OCI-LY7 (cell line): ENCODE data around the gene POC1A. TPM values are rescaled to one million over a fixed set of nuclear protein-coding genes. Genes with fewer than 3 reads are reported as not detected.

Experiments
- BruUV-seq: library from RNA; stranded (reverse); fragments of 400-500 nt; replicated peaks from 2 replicates; lab custom pipeline; 2021; lab: Mats Ljungman, UMichigan
- CTCF ChIA-PET: fragments of 300-600 bp; sonication (Branson Sonifier 250); formaldehyde crosslinking; loops from one replicate; lab custom pipeline; 2022; ENCODE audit warnings: antibody characterized with exemption; ENCODE audit not compliant: unreplicated experiment; lab: Charles Lee
- POLR2A ChIA-PET: fragments of 300-600 bp; sonication (Branson Sonifier 250); formaldehyde crosslinking; loops from one replicate; lab custom pipeline; 2022; ENCODE audit warnings: antibody characterized with exemption; lab: Charles Lee
- DNase-seq: peaks from one replicate; pipeline ENCODE4 v3.0.0-alpha.2; 2015; ENCODE audit warnings: low spot score
- H2AFZ ChIP-seq: fragments of 200-600 bp; sonication (generic), shearing (Covaris generic); 2 replicates; pipeline ENCODE4 v1.6.1; 2014; ENCODE audit warnings: mild to moderate bottlenecking, antibody characterized with exemption, low read length, moderate library complexity
- H3K27ac ChIP-seq: fragments of 200-600 bp; sonication (generic); 2 replicates; pipeline ENCODE4 v1.5.1; 2014; ENCODE audit warnings: mixed run types, low read depth, mild to moderate bottlenecking, moderate library complexity, low read length, inconsistent platforms; ENCODE audit not compliant: poor library complexity, severe bottlenecking
- H3K36me3 ChIP-seq: fragments of 200-600 bp; sonication (generic); 2 replicates; pipeline ENCODE4 v1.6.1; 2014; ENCODE audit warnings: mild to moderate bottlenecking, antibody characterized with exemption, low read length, moderate library complexity, mixed read lengths; ENCODE audit not compliant: insufficient read depth
- H3K4me1 ChIP-seq: fragments of 200-600 bp; sonication (generic); 2 replicates; pipeline ENCODE4 v1.5.1; 2014; ENCODE audit warnings: mild to moderate bottlenecking, low read length; ENCODE audit not compliant: insufficient read depth, poor library complexity, severe bottlenecking
- H3K4me2 ChIP-seq: fragments of 200-600 bp; sonication (generic); 2 replicates; pipeline ENCODE4 v1.6.1; 2014; ENCODE audit warnings: mild to moderate bottlenecking, low read length
- H3K4me3 ChIP-seq: fragments of 200-600 bp; sonication (generic); 2 replicates; pipeline ENCODE4 v1.5.1; 2014; ENCODE audit warnings: mild to moderate bottlenecking, low read depth, low read length; ENCODE audit not compliant: poor library complexity, severe bottlenecking
- H3K79me2 ChIP-seq: fragments of 200-600 bp; sonication (generic); 2 replicates; pipeline ENCODE4 v1.6.1; 2016; ENCODE audit warnings: low read depth, mild to moderate bottlenecking, low read length, moderate library complexity, mixed read lengths; ENCODE audit not compliant: insufficient read depth
- H3K9me2 ChIP-seq: fragments of 200-600 bp; sonication (generic); 2 replicates; pipeline ENCODE4 v1.6.1; 2016; ENCODE audit warnings: mild to moderate bottlenecking, low read length, mixed read lengths; ENCODE audit not compliant: insufficient read depth
- H3K9me3 ChIP-seq: fragments of 200-600 bp; sonication (generic); 2 replicates; pipeline ENCODE4 v1.6.1; 2014; ENCODE audit warnings: mild to moderate bottlenecking, mixed run types, low read length, mixed read lengths
- H4K20me1 ChIP-seq: fragments of 200-600 bp; sonication (generic); 2 replicates; pipeline ENCODE4 v1.6.1; 2014; ENCODE audit warnings: mild to moderate bottlenecking, antibody characterized with exemption, low read length, moderate library complexity, mixed read lengths; ENCODE audit not compliant: insufficient read depth
- CTCF ChIP-seq: fragments of 200-600 bp; sonication (generic); conservative IDR thresholded peaks from 2 replicates; pipeline ENCODE4 v1.5.1; 2014; ENCODE audit warnings: mild to moderate bottlenecking, antibody characterized with exemption, low read length, moderate library complexity, mixed read lengths
- EZH2phosphoT487 ChIP-seq: fragments of 200-600 bp; sonication (generic); IDR thresholded peaks from 2 replicates; pipeline ENCODE4 v1.6.1; 2018; ENCODE audit warnings: low read depth, borderline replicate concordance, mild to moderate bottlenecking, mixed run types, antibody characterized with exemption, low read length, moderate library complexity, mixed read lengths
- intact Hi-C: fragments of 100-400 bp; cut with micrococcal nuclease; formaldehyde crosslinking; loops from one replicate; pipeline ENCODE4 v1.10.0; 2022; ENCODE audit not compliant: unreplicated experiment
- total RNA-seq, 2 experiments: library from RNA; depleted of rRNA in 1 of 2; stranded (reverse); fragments of >200 nt in 1 of 2; shearing (Covaris generic) in 1 of 2; gene quantifications; 2 replicates each; pipeline ENCODE4 v1.2.3, GENCODE V29; 2014 to 2022

POC1A gene
- total RNA-seq, 2 experiments from 2014 or later = 40.0 to 41.0 TPM

GRCh38 chr3:52095990-52096775 is 58.0 kb downstream of the POC1A start:
- intact Hi-C loops = no loop called here
- Histone ChIP-seq H3K4me3 (no peak overlapping the region), H3K36me3 (peaks cover 78% of the 10 kb centered on the region), H3K79me2 (no peaks in the 10 kb centered on the region), H4K20me1 (no peaks in the 10 kb centered on the region), H3K9me3 (no peaks in the 10 kb centered on the region), H3K4me1 (no peaks in the 10 kb centered on the region), H3K9me2 (no peaks in the 10 kb centered on the region), H3K4me2 (no peak overlapping the region), H2AFZ (no peak overlapping the region), H3K27ac (no peak overlapping the region)
- TF ChIP-seq CTCF (no peak), EZH2phosphoT487 (no peak)
- ChIA-PET POLR2A (no interaction called here), CTCF (no interaction called here)
- BruUV-seq = no TSS peak
- DNase-seq = no peak

- intact Hi-C loops = no loop called here
- Histone ChIP-seq H3K79me2 (no peaks in the 10 kb centered on the region), H2AFZ (no peak overlapping the region), H3K27ac (no peak overlapping the region), H3K9me3 (no peaks in the 10 kb centered on the region), H3K4me3 (no peak overlapping the region), H3K36me3 (peaks cover 65% of the 10 kb centered on the region; the same call in 1 of the 2 replicates), H3K4me2 (no peak overlapping the region), H3K9me2 (no peaks in the 10 kb centered on the region), H4K20me1 (no peaks in the 10 kb centered on the region), H3K4me1 (no peaks in the 10 kb centered on the region)
- TF ChIP-seq EZH2phosphoT487 (no peak), CTCF (no peak)
- POLR2A ChIA-PET = interaction anchor here (0.6 kb wide), 1 partner anchor 624 kb away, joined by 4 read pairs; no protein-coding TSS in a partner anchor
- CTCF ChIA-PET = no interaction called here
- no peak for DNase-seq
- no TSS peak for BruUV-seq
Observed at GRCh38 chr3:52094571-52095485, 59.4 kb downstream of the POC1A start.
